G401.6 (cell line): ENCODE data around the gene RAB9A.
"Not testable (repeated sequence)": the region's sequence is repeated elsewhere in the genome, so short reads cannot be mapped to it uniquely, and the experiment has no call there.

ENCODE experiments used
- FAIRE-seq: peaks from 2 replicates; lab custom pipeline; 2012; peaks lifted over from hg19 to GRCh38; lab: Jason Lieb, UNC

Gene RAB9A

GRCh38 chrX:13670197-13670596, 18.7 kb upstream of the RAB9A start:
- no peak for FAIRE-seq

- FAIRE-seq: no peak
These were observed 15.9 kb upstream of the RAB9A start for GRCh38 chrX:13673016-13673415.

GRCh38 chrX:13676885-13677284, 12.0 kb upstream of the RAB9A start:
- no peak for FAIRE-seq

GRCh38 chrX:13679700-13680099, 9.2 kb upstream of the RAB9A start:
- not testable (repeated sequence) for FAIRE-seq

- no peak for FAIRE-seq
These were observed 7.3 kb upstream of the RAB9A start for GRCh38 chrX:13681595-13681994.

GRCh38 chrX:13684361-13684760, 4.6 kb upstream of the RAB9A start:
- no peak for FAIRE-seq

- FAIRE-seq: no peak
These were observed 3.7 kb upstream of the RAB9A start for GRCh38 chrX:13685126-13685763.

GRCh38 chrX:13687203-13687602, 1.7 kb upstream of the RAB9A start:
- no peak for FAIRE-seq

- FAIRE-seq: no peak
These were observed 457 bp upstream of the RAB9A start for GRCh38 chrX:13688384-13688957.

GRCh38 chrX:13689741-13690211, 848 bp downstream of the RAB9A start:
- no peak for FAIRE-seq

GRCh38 chrX:13690836-13691235, 1.9 kb downstream of the RAB9A start:
- no peak for FAIRE-seq

GRCh38 chrX:13691841-13692371, 3.0 kb downstream of the RAB9A start:
- FAIRE-seq: no peak

- FAIRE-seq: no peak
These were observed 3.9 kb downstream of the RAB9A start for GRCh38 chrX:13692771-13693231.

GRCh38 chrX:13693341-13693961, 4.5 kb downstream of the RAB9A start:
- no peak for FAIRE-seq

- FAIRE-seq: no peak
These were observed 5.4 kb downstream of the RAB9A start for GRCh38 chrX:13694359-13694758.

- FAIRE-seq: no peak
These were observed 6.1 kb downstream of the RAB9A start for GRCh38 chrX:13694983-13695382.

- no peak for FAIRE-seq
These were observed 6.7 kb downstream of the RAB9A start for GRCh38 chrX:13695601-13696115.

- no peak for FAIRE-seq
These were observed 8.5 kb downstream of the RAB9A start for GRCh38 chrX:13697455-13697854.

GRCh38 chrX:13697976-13698375, 9.0 kb downstream of the RAB9A start:
- FAIRE-seq: no peak

- no peak for FAIRE-seq
These were observed 9.5 kb downstream of the RAB9A start for GRCh38 chrX:13698432-13698831.

- FAIRE-seq: no peak
These were observed 10.4 kb downstream of the RAB9A start for GRCh38 chrX:13699183-13699826.

GRCh38 chrX:13700380-13700779, 11.5 kb downstream of the RAB9A start:
- FAIRE-seq: no peak
